HG02763 (cell line): ENCODE measurements around the gene A2ML1.
"Not testable (repeated sequence)": the region's sequence is repeated elsewhere in the genome, so short reads cannot be mapped to it uniquely, and the experiment has no call there.

Source experiments
- ATAC-seq: cut with Tn5 transposase; IDR thresholded peaks from one replicate; pipeline ENCODE4 v1.9.1; 2021; ENCODE audit warnings: mild to moderate bottlenecking, moderate library complexity; ENCODE audit not compliant: unreplicated experiment

The A2ML1 gene

GRCh38 chr12:8822298-8822697 is at the start of gene A2ML1:
TSS of gene A2ML1 (plus strand) at chr12:8822621. CDS start at chr12:8822652, 31 bp downstream.
- ATAC-seq = no peak

- ATAC-seq = no peak
Observed at GRCh38 chr12:8773461-8773860, 49.0 kb upstream of the A2ML1 start.

DNA sequence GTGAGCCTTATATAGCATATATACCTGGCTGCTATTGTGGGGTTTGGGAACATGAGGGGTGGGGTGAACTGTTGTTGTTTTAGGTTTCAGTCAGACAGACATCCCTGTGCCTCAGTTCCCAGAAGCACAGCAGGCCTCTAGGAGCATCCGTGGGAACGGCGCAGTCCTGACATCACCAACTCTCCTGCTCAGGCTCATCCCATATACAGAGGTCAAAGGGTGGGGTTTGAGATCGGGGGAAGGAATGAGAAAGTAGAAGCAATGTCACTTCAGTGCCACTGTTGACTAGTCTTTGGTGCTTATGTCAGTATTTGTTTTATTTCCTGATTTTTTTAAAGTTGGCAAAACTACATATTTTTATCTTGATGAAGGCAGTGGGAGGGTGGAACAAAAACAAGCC is 43.1 kb upstream of the A2ML1 start:
- no peak for ATAC-seq

- ATAC-seq = no peak
Observed at GRCh38 chr12:8779862-8780261, 42.6 kb upstream of the A2ML1 start.

DNA sequence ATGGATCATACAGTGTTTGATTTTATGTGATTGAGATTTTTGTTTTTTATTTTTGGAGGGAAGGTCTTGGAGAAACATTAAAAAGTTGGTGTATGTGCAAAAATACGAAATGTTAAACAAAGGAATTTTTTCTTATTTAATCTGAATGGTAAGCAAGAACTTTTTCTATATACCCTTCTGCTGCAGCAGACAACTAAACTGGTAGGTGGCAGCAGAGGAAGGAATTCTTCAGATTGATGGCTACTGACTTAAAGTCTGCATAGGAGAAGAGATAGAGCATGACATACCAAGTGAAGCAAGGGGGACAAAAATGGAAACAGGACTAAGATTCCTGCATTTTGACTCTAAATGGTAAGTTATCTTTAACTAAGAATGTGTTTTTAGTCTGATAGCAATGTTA is 42.0 kb upstream of the A2ML1 start:
- no peak for ATAC-seq

- ATAC-seq = no peak
Observed at GRCh38 chr12:8781381-8782127, 40.9 kb upstream of the A2ML1 start.

- no peak for ATAC-seq
Observed at GRCh38 chr12:8784290-8784888, 38.0 kb upstream of the A2ML1 start.

- no peak for ATAC-seq
Observed at GRCh38 chr12:8785499-8785898, 36.9 kb upstream of the A2ML1 start.

DNA sequence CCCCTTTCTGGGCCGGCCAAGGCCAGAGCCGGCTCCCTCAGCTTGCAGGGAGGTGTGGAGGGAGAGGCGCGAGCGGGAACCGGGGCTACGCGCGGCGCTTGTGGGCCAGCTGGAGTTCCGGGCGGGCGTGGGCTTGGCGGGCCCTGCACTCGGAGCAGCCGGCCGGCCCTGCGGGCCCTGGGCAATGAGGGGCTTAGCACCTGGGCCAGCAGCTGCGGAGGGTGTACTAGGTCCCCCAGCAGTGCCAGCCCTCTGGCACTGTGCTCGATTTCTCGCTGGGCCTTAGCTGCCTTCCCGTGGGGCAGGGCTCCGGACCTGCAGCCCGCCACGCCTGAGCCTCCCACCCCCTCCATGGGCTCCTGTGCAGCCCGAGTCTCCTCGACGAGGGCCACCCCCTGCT is 35.2 kb upstream of the A2ML1 start:
- ATAC-seq = not testable (repeated sequence)

DNA sequence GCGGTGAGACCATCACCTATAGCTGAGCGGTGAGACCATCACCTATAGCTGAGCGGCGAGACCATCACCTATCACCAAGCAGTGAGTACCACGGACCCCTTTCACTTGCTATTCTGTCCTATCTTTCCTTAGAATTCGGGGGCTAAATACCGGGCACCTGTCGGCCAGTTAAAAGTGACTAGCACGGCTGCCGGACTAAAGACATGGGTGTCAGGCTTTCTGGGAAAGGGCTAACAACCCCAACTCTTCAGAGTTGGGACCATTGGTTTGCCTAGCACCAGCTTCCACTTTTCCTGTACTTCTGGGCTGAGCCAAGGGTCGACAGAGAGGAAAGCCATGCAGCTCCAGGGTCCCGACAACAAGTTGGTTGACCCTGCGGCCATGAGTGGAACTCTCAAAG is 33.7 kb upstream of the A2ML1 start:
- ATAC-seq = not testable (repeated sequence)

GRCh38 chr12:8789341-8790013 is 32.9 kb upstream of the A2ML1 start:
- not testable (repeated sequence) for ATAC-seq

DNA sequence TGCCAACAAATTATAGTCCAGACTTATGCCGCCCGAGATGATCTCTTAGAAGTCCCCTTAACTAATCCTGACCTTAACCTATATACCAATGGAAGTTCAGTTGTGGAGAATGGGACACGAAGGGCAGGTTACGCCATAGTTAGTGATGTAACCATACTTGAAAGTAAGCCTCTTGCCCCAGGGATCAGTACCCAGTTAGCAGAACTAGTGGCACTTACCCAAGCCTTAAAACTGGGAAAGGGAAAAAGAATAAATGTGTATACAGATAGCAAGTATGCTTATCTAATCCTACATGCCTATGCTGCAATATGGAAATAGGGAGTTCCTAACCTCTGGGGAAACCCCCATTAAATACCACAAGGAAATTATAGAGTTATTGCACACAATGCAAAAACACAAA is 29.2 kb upstream of the A2ML1 start:
- not testable (repeated sequence) for ATAC-seq

- ATAC-seq = not testable (repeated sequence)
Observed at GRCh38 chr12:8794611-8795010, 27.8 kb upstream of the A2ML1 start.

DNA sequence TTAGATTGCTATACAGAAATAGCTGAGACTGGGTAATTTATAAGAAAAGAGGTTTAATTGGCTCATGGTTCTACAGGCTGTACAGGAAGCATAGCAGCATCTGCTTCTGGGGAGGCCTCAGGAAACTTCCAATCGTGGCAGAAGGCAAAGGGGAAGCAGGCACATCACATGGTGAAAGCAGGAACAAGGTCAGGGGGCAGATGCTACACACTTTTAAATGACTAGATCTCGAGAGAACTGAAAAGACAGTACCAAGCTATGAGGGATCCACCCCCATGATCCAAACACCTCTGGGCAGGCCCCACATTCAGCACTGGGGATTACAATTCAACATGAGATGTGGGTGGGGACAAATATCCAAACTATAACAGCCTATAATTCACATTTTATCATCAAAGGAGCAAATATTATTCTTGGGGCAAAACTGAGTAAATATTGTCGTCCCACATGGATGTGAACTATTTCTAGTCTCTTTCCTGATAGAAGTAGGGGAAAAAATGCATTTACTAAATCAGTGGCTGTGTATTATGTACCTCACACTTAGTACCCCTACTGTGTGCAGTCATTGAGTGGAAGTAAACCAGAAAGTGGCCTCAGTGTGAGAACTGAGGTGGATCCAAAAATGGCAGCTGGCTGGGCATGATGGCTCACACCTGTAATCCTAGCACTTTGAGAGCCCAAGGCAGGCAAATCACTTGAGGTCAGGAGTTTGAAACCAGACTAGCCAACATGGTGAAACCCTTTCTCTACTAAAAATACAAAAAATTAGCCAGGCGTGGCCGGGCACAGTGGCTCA is 25.4 kb upstream of the A2ML1 start:
- ATAC-seq = no peak

DNA sequence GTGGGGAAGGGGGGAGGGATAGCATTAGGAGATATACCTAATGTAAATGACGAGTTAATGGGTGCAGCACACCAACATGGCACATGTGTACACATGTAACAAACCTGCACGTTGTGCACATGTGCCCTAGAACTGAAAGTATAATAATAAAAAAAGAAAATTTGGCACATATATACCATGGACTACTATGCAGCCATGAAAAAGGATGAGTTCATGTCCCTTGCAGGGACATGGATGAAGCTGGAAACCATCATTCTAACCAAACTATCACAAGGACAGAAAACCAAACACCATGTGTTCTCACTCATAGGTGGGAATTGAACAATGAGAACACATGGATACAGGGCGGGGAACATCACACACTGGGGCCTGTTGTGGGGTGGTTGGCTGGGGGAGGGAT is 21.2 kb upstream of the A2ML1 start:
- not testable (repeated sequence) for ATAC-seq

- ATAC-seq = not testable (repeated sequence)
Observed at GRCh38 chr12:8804833-8805232, 17.6 kb upstream of the A2ML1 start.

- not testable (repeated sequence) for ATAC-seq
Observed at GRCh38 chr12:8805487-8805886, 16.9 kb upstream of the A2ML1 start.

GRCh38 chr12:8807084-8807483 is 15.3 kb upstream of the A2ML1 start:
- ATAC-seq = not testable (repeated sequence)

DNA sequence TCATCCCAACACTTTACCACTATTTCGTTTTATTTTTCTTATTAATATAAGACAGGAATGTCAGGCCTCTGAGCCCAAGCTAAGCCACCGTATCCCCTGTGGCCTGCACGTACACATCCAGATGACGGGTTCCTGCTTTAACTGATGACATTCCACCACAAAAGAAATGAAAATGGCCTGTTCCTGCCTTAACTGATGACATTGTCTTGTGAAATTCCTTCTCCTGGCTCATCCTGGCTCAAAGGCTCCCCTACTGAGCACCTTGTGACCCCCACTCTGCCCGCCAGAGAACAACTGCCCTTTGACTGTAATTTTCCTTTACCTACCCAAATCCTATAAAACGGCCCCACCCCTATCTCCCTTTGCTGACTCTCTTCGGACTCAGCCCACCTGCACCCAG is 12.3 kb upstream of the A2ML1 start:
- not testable (repeated sequence) for ATAC-seq

DNA sequence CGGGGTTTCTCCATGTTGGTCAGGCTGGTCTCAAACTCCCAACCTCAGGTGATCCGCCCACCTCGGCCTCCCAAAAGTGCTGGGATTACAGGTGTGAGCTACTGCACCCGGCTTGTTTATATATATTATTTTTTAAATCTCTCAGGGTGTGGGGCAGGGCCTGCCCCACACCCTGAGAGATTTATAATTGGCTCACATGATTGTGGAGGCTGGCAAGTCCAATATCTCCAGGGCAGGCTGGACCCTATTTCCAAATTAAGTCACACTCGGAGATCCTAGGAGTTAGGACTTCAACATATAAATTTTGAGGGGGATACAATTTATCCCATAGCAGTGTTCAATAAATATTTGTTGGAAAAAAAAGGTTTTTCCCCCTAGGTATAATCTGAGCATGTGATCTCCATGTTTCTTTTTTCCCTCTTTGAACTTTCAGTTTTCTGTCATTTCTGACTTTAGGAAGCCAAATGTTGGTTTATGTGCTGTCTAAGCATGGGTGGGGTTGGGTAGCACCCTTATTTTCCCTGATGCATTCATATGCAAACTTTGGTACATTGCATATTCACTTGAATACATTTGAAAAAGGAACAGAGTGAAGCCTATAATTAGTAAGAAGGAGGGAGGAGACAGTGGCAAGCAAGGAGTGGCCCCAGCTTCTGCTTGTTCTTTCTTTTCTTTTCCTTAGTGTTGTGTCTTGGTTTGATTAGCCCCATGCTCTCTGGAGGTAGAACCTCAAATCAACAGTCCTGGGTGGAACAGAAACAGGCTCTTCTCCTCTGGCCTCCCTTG is 8.7 kb upstream of the A2ML1 start:
- no peak for ATAC-seq
